Activated T-cell treated with anti-CD3 and anti-CD28 coated beads for 4 hours (primary cell): Measurements from ENCODE around the gene ADAMTS3.

Experiments
- DNase-seq: peaks from one replicate; pipeline ENCODE4 v3.0.0-alpha.2; 2020

Gene ADAMTS3

GRCh38 chr4:72275381-72275780, 293.6 kb downstream of the ADAMTS3 start:
- no peak for DNase-seq

- no peak for DNase-seq
These were observed 294.8 kb downstream of the ADAMTS3 start for GRCh38 chr4:72274251-72274650.

GRCh38 chr4:72255269-72255668, 313.8 kb downstream of the ADAMTS3 start:
- DNase-seq, result no peak

- DNase-seq, result no peak
These were observed 325.4 kb downstream of the ADAMTS3 start for GRCh38 chr4:72243641-72244040.

GRCh38 chr4:72239487-72240116, 329.4 kb downstream of the ADAMTS3 start:
- DNase-seq, result no peak
